Tibial nerve (tissue), 4 donors: ENCODE data around the gene NOLC1.

Source experiments
- EP300 ChIP-seq, 2 donors: sonication (generic); formaldehyde crosslinking; IDR thresholded peaks; one replicate each; pipeline ENCODE4 v1.6.1; 2017; ENCODE audit warnings: antibody characterized with exemption in 2 of 2, mild to moderate bottlenecking in 1 of 2
- POLR2A ChIP-seq, 2 donors: fragments of 450-650 bp; IDR thresholded peaks; one replicate each; pipeline ENCODE4 v1.6.1; 2017; ENCODE audit warnings: antibody characterized with exemption in 2 of 2, mild to moderate bottlenecking in 2 of 2, moderate library complexity in 2 of 2
- TF ChIP-seq, protein P1 (sequence below), 5 experiments: fragments of 200-600 bp in 3 of 5; fragments of 450-650 bp in 2 of 5; sonication (generic) in 3 of 5; IDR thresholded peaks; one replicate each; pipeline ENCODE4 v1.5.1; 2016 to 2019; ENCODE audit warnings: antibody characterized with exemption in 5 of 5, mild to moderate bottlenecking in 3 of 5, moderate library complexity in 2 of 5

DNA sequence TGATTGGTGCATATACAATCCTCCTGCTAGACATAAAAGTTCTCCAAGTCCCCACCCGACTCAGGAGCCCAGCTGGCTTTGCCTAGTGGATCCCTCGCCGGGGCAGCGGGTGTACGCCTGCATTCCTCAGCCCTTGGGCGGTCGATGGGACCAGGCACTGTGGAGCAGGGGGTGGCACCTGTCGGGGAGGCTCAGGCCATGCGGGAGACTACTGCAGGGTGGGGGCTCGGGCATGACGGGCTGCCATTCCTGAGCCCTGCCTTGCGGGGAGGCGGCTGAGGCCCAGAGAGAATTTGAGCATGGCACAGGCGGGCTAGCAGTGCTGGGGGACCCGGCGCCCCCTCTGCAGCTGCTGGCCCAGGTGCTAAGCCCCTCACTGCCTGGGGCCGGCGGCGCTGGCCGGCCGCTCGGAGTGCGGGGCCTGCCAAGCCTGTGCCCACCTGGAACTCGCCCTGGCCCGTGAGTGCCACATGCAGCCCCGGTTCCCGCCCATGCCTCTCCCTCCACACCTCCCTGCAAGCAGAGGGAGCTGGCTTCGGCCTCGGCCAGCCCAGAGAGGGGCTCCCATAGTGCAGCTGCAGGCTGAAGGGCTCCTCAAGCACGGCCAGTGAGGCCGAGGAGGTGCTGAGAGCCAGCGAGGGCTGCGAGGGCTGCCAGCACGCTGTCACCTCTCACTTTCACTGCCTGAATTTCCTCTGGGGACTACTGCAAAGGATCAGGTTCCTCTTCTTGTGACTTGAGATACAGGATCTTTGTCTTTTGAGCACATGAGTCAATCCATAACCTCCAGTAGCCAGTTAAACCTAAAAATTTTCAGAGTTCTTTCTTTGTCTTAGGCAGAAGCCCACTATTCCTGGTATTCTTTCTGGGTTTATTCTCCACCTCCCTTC lies 48.8 kb downstream of the NOLC1 start:
- TF ChIP-seq, protein P1, sequence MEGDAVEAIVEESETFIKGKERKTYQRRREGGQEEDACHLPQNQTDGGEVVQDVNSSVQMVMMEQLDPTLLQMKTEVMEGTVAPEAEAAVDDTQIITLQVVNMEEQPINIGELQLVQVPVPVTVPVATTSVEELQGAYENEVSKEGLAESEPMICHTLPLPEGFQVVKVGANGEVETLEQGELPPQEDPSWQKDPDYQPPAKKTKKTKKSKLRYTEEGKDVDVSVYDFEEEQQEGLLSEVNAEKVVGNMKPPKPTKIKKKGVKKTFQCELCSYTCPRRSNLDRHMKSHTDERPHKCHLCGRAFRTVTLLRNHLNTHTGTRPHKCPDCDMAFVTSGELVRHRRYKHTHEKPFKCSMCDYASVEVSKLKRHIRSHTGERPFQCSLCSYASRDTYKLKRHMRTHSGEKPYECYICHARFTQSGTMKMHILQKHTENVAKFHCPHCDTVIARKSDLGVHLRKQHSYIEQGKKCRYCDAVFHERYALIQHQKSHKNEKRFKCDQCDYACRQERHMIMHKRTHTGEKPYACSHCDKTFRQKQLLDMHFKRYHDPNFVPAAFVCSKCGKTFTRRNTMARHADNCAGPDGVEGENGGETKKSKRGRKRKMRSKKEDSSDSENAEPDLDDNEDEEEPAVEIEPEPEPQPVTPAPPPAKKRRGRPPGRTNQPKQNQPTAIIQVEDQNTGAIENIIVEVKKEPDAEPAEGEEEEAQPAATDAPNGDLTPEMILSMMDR (IDR thresholded peaks at IDR 0.05): no peak
- TF ChIP-seq POLR2A (IDR thresholded peaks at IDR 0.05) (no peak), EP300 (IDR thresholded peaks at IDR 0.05) (no peak)
